Naive thymus-derived CD4-positive, alpha-beta T cell (primary cell): ENCODE results near the gene NFATC2. TPM values are rescaled to one million over a fixed set of nuclear protein-coding genes. Genes with fewer than 3 reads are reported as not detected.
A peak's percentile ranks its signal among the peaks of the same experiment; 100 is the strongest.

Experiments used
- ATAC-seq: fragments of 150-1000 bp; cut with Tn5 transposase; 2 replicates; pipeline ENCODE4 v1.10.0; 2021; ENCODE audit warnings: mild to moderate bottlenecking, moderate library complexity
- CTCF ChIA-PET: fragments of 350-600 bp; sonication (Branson Sonifier 250); formaldehyde crosslinking; loops from one replicate; lab custom pipeline; 2021; ENCODE audit warnings: antibody characterized with exemption; lab: Charles Lee
- POLR2A ChIA-PET: fragments of 350-600 bp; sonication (Branson Sonifier 250); formaldehyde crosslinking; loops from one replicate; lab custom pipeline; 2021; ENCODE audit warnings: antibody characterized with exemption, inconsistent platforms; lab: Charles Lee
- DNase-seq, 9 donors: peaks; one replicate each; pipeline versions ENCODE4 v3.0.0 to v3.0.0-alpha.2; 2020 to 2022; ENCODE audit warnings: mixed read lengths in 1 of 9
- H3K27ac ChIP-seq: one replicate; pipeline ENCODE4 v1.7.0; 2013; ENCODE audit warnings: mild to moderate bottlenecking, low read depth, low read length, moderate library complexity
- H3K27me3 ChIP-seq, 2 donors: one replicate each; pipeline ENCODE4 v1.7.0; 2013; ENCODE audit warnings: low read length in 2 of 2, mild to moderate bottlenecking in 2 of 2, moderate library complexity in 2 of 2; ENCODE audit not compliant: control insufficient read depth in 2 of 2, insufficient read depth in 2 of 2
- H3K36me3 ChIP-seq, 3 experiments: 1 replicate in 2 of 3; 2 replicates in 1 of 3; pipeline ENCODE4 v1.7.0; 2013; ENCODE audit warnings: low read length in 3 of 3, mild to moderate bottlenecking in 3 of 3, moderate library complexity in 1 of 3; ENCODE audit not compliant: insufficient read depth in 3 of 3, control insufficient read depth in 2 of 3
- H3K4me1 ChIP-seq, 2 donors: one replicate each; pipeline ENCODE4 v1.7.0; 2013; ENCODE audit warnings: low read length in 2 of 2, mild to moderate bottlenecking in 2 of 2, moderate library complexity in 1 of 2; ENCODE audit not compliant: control insufficient read depth in 2 of 2, insufficient read depth in 2 of 2
- H3K4me3 ChIP-seq: 2 replicates; pipeline ENCODE4 v1.7.0; 2013; ENCODE audit warnings: mild to moderate bottlenecking, low read length
- H3K9me3 ChIP-seq, 3 experiments: 1 replicate in 2 of 3; 2 replicates in 1 of 3; pipeline ENCODE4 v1.7.0; 2013; ENCODE audit warnings: low read length in 3 of 3; ENCODE audit not compliant: control insufficient read depth in 2 of 3
- H3K27ac Mint-ChIP-seq, 9 donors: one replicate each; pipeline ENCODE4 v1.8.0; 2020 to 2022; ENCODE audit warnings: mixed read lengths in 9 of 9, mild to moderate bottlenecking in 8 of 9, moderate library complexity in 5 of 9, inconsistent platforms in 2 of 9
- H3K27me3 Mint-ChIP-seq, 5 donors: one replicate each; pipeline ENCODE4 v1.8.0; 2021 to 2022; ENCODE audit warnings: mixed read lengths in 5 of 5, mild to moderate bottlenecking in 1 of 5
- H3K36me3 Mint-ChIP-seq, 5 donors: one replicate each; pipeline ENCODE4 v1.8.0; 2020 to 2022; ENCODE audit warnings: mixed read lengths in 5 of 5, mild to moderate bottlenecking in 3 of 5, inconsistent platforms in 1 of 5
- H3K4me1 Mint-ChIP-seq, 7 donors: one replicate each; pipeline ENCODE4 v1.8.0; 2020 to 2022; ENCODE audit warnings: mixed read lengths in 7 of 7, mild to moderate bottlenecking in 3 of 7, inconsistent platforms in 1 of 7
- H3K4me3 Mint-ChIP-seq, 10 donors: one replicate each; pipeline ENCODE4 v1.8.0; 2020 to 2022; ENCODE audit warnings: mild to moderate bottlenecking in 10 of 10, mixed read lengths in 10 of 10, moderate library complexity in 6 of 10, inconsistent platforms in 2 of 10
- H3K9me3 Mint-ChIP-seq, 11 donors: one replicate each; pipeline ENCODE4 v1.8.0; 2020 to 2022; ENCODE audit warnings: mixed read lengths in 11 of 11, mild to moderate bottlenecking in 4 of 11, inconsistent platforms in 1 of 11, moderate library complexity in 1 of 11
- intact Hi-C, 2 donors: fragments of 100-400 bp; cut with micrococcal nuclease; formaldehyde crosslinking; loops; one replicate each; pipeline ENCODE4 v1.15.1; 2023
- microRNA-seq: library from miRNA; unstranded; fragments of <30 nt; microRNA quantifications from one replicate; pipeline ENCODE4 v1.2.0, GENCODE V29; 2022; ENCODE audit warnings: borderline microRNAs expressed
- polyA plus RNA-seq, 2 donors: library from polyadenylated mRNA; unstranded; fragments of 300-500 nt; fragmentation: Illumina TruSeq; gene quantifications; one replicate each; pipeline ENCODE4 v1.2.3, GENCODE V29; 2021
- total RNA-seq, 6 experiments: library from RNA in 5 of 6; stranded (reverse) in 5 of 6; gene quantifications; 1 replicate in 5 of 6; 2 replicates in 1 of 6; pipeline ENCODE4 v1.2.3 and lab custom pipeline; 2021 to 2026

The NFATC2 gene
- total and polyA plus RNA-seq, 7 experiments from 2014 or later = 16.6 to 66.8 (median 42.6) TPM

DNA sequence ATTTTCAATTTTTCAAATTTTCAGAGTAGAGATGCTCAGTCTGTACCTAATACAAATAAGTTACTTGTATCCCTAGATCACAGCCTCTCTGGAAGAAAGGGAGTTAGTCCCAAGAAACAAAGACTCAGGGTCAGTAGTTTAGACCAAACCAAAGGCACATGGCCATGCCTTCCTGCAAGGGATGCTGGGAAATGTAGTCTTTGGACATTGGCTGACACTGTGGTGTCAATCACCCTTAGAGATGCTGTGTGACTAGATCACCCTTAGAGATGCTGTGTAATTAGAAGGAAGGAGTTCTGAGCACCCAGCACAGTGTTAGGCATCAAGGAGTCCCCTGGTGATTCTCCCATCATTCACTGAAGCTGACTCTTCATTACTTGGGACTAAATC is 202.1 kb downstream of the NFATC2 start:
- ATAC-seq (no peak), DNase-seq (no peak)
- Histone ChIP-seq H3K27ac (no peak overlapping the region), H3K4me1 (no peaks in the 10 kb centered on the region), H3K27me3 (no peaks in the 10 kb centered on the region), H3K9me3 (peaks cover 0 to 4% (median 0%) of the 10 kb centered on the region in 3 experiments), H3K4me3 (no peak overlapping the region), H3K36me3 (no peaks in the 10 kb centered on the region)
- ChIA-PET CTCF (no interaction called here), POLR2A (no interaction called here)
- no peak overlapping the region for H3K27ac Mint-ChIP-seq
- peaks cover 0 to 8% (median 5%) of the 10 kb centered on the region in 5 donors for H3K36me3 Mint-ChIP-seq
- peaks cover 0 to 15% (median 6%) of the 10 kb centered on the region in 5 donors for H3K27me3 Mint-ChIP-seq
- peaks cover 0 to 15% (median 4%) of the 10 kb centered on the region in 11 donors for H3K9me3 Mint-ChIP-seq
- no peak overlapping the region for H3K4me3 Mint-ChIP-seq
- intact Hi-C loops = no loop called here
- peaks cover 0 to 5% (median 0%) of the 10 kb centered on the region in 7 donors for H3K4me1 Mint-ChIP-seq

DNA sequence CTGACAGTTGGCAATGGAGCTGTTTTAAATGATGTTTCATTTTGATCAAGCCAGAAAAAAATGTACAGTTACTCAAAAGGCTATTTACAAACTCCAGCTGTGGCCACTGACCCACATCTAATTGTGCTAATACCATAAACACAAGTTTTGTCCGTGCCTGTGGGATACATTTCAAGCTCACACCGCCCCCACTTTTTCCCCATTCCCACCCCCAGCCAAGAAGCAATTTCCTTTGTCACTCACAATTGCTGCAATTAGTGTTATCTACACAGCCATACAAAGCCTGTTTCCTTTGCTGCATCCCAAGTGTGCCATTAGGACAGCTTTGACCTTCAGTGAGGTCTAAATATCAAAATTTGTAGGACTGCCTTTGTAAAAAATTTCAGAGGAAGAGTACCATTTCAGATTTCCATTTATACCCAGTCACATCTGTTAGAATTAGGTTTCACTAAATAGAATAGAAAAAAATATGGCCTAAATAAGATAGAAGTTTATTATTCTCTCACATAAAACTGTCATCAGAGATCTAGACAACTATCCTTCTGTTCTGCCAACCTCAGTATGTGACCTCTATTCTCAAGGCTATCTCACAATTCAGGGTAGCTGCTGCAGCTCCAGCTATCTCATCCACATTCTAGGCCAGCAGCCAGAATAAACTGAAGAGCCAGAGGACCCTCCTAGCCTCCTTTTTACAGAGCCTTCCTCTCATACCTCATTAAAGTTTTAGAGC is 202.6 kb downstream of the NFATC2 start:
- H3K27ac Mint-ChIP-seq = no peak overlapping the region
- peaks cover 0 to 5% (median 0%) of the 10 kb centered on the region in 7 donors for H3K4me1 Mint-ChIP-seq
- ATAC-seq (no peak), DNase-seq (no peak)
- H3K4me3 ChIP-seq = no peak overlapping the region
- peaks cover 0 to 4% (median 0%) of the 10 kb centered on the region in 3 experiments for H3K9me3 ChIP-seq
- no peaks in the 10 kb centered on the region for H3K27me3 ChIP-seq
- no peaks in the 10 kb centered on the region for H3K4me1 ChIP-seq
- intact Hi-C loops = no loop called here
- no peak overlapping the region for H3K4me3 Mint-ChIP-seq
- peaks cover 0 to 15% (median 4%) of the 10 kb centered on the region in 11 donors for H3K9me3 Mint-ChIP-seq
- peaks cover 0 to 15% (median 6%) of the 10 kb centered on the region in 5 donors for H3K27me3 Mint-ChIP-seq
- CTCF ChIA-PET = no interaction called here
- H3K36me3 Mint-ChIP-seq = peaks cover 0 to 8% (median 5%) of the 10 kb centered on the region in 5 donors
- H3K36me3 ChIP-seq = no peaks in the 10 kb centered on the region
- no peak overlapping the region for H3K27ac ChIP-seq
- POLR2A ChIA-PET = no interaction called here

DNA sequence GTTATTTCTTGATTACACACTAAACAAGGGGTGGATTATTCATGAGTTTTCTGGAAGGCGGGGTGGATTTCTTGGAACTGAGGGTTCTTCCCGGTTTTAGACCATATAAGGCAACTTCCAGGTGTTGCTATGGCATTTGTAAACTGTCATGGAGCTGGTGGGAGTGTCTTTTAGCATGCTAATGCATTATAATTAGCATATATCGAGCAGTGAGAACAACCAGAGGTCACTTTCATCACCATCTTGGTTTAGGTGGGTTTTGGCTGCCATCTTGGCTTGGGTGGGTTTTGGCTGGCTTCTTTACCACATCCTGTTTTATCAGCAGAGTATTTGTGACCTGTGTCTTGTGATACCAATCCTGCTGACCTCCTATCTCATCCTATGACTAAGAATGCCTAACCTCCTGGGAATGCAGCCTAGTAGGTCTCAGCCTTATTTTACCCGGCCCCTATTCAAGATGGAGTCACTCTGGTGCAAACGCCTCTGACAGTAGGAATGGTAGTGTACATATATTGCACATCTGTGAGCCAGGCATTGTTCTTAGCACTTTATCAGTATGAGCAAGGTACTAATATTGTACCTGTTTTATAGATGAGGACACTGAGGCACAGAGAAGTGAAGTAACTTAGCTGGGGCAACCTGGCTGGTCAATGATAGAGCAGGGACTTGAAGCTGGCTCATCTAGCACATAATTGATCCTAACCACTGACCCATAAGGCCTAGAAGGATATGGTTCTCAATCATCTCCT is 203.7 kb downstream of the NFATC2 start:
- peaks cover 0 to 2% (median 0%) of the 10 kb centered on the region in 3 experiments for H3K9me3 ChIP-seq

DNA sequence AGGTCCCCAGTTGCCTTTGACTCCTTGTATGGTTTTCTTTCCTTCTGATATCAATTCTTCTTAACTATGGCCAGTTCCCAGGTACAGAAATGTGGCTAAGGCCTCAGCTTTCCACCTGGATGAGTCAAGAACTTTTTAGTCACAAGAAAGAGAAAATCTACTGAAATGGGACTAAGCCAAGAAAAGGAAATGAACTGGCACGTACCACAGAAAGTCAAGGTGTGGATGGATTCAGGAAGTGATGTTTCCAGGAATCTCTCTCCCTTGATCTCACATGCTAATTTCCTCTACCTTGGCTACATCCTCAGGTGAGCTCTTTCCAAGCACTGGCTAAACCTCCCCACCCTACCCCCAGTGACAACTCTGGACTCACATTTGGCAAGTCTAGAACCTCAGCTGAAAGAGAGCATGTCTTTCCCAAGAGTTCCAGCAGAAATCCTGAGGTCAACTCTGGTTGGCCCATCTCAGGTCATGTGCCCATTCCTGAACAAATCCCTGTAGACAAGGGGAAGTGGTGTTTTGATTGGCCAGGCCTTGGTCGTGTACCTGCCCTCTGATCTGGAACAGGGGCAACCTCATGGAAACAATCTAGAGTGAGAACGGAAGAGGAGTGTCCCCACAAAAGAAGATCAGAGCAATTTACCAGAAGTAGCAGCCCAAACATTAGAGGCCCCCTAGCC is 205.3 kb downstream of the NFATC2 start:
- no peak for DNase-seq
- ChIA-PET POLR2A (no interaction called here), CTCF (no interaction called here)
- Mint-ChIP-seq H3K4me1 (peaks cover 0 to 5% (median 0%) of the 10 kb centered on the region in 7 donors), H3K36me3 (no peaks in the 10 kb centered on the region), H3K4me3 (no peak overlapping the region), H3K9me3 (no peaks in the 10 kb centered on the region), H3K27ac (no peak overlapping the region), H3K27me3 (peaks cover 0 to 9% (median 6%) of the 10 kb centered on the region in 5 donors)
- no peak overlapping the region for H3K4me3 ChIP-seq
- no peaks in the 10 kb centered on the region for H3K36me3 ChIP-seq
- H3K27me3 ChIP-seq = no peaks in the 10 kb centered on the region
- H3K4me1 ChIP-seq = no peaks in the 10 kb centered on the region
- ATAC-seq = no peak
- H3K27ac ChIP-seq = no peak overlapping the region
- intact Hi-C loops = no loop called here
- no peaks in the 10 kb centered on the region for H3K9me3 ChIP-seq

More for the DNA sequence above, 203.7 kb downstream of the NFATC2 start:
- no peaks in the 10 kb centered on the region for H3K4me1 ChIP-seq
- no peaks in the 10 kb centered on the region for H3K36me3 ChIP-seq
- ATAC-seq (no peak), DNase-seq (no peak)
- no peak overlapping the region for H3K4me3 ChIP-seq
- intact Hi-C loops = no loop called here
- peaks cover 0 to 5% (median 0%) of the 10 kb centered on the region in 7 donors for H3K4me1 Mint-ChIP-seq
- H3K27ac Mint-ChIP-seq = no peak overlapping the region
- H3K27ac ChIP-seq = no peak overlapping the region
- H3K27me3 ChIP-seq = no peaks in the 10 kb centered on the region
- H3K9me3 Mint-ChIP-seq = peaks cover 0 to 12% (median 3%) of the 10 kb centered on the region in 11 donors
- peaks cover 0 to 15% (median 6%) of the 10 kb centered on the region in 5 donors for H3K27me3 Mint-ChIP-seq
- POLR2A ChIA-PET = no interaction called here
- H3K4me3 Mint-ChIP-seq = peak overlapping the region in 1 of 10 donors; percentile 14
- H3K36me3 Mint-ChIP-seq = peaks cover 0 to 8% (median 1%) of the 10 kb centered on the region in 5 donors
- CTCF ChIA-PET = no interaction called here

Small RNA genes lying within 50 kb of the gene (microRNA-seq; reads per million reads assigned to microRNA genes)
- gene MIR3194 = 4.1 reads per million

Other genes with a start within 250 kb of the NFATC2 start
- gene ATP9A, start 225.7 kb upstream of the NFATC2 start, total RNA-seq = 1 to 10 TPM in 2 of 5 experiments, under 1 TPM in 2, not detected in 1; 0.05 to 2.0 (median 0.83) TPM
- gene ATP9A, start 225.7 kb upstream of the NFATC2 start, polyA plus RNA-seq = not detected